Stomach (tissue), 4 donors: ENCODE measurements around the gene RAI1.
A peak's percentile ranks its signal among the peaks of the same experiment; 100 is the strongest.

ENCODE experiments used
- CTCF ChIP-seq, 7 experiments: fragments of 450-650 bp in 4 of 7; fragments of 200-600 bp in 3 of 7; sonication (generic) in 3 of 7; IDR thresholded peaks; one replicate each; pipeline ENCODE4 v1.5.1; 2016 to 2019; ENCODE audit warnings: antibody characterized with exemption in 7 of 7, control low read depth in 2 of 7, mild to moderate bottlenecking in 1 of 7
- EP300 ChIP-seq: sonication (generic); formaldehyde crosslinking; IDR thresholded peaks from one replicate; pipeline ENCODE4 v1.6.1; 2017; ENCODE audit warnings: antibody characterized with exemption
- POLR2A ChIP-seq, 4 donors: fragments of 450-650 bp; IDR thresholded peaks; one replicate each; pipeline ENCODE4 v1.6.1; 2016; ENCODE audit warnings: antibody characterized with exemption in 4 of 4, control low read depth in 2 of 4, mild to moderate bottlenecking in 1 of 4, moderate library complexity in 1 of 4
- POLR2AphosphoS5 ChIP-seq, 3 donors: sonication (generic); formaldehyde crosslinking; IDR thresholded peaks; one replicate each; pipeline ENCODE4 v1.6.1; 2016; ENCODE audit warnings: antibody characterized with exemption in 3 of 3

- peak in 6 of 7 experiments; percentile 10 to 95 (median 90) for TF ChIP-seq CTCF (IDR thresholded peaks at IDR 0.05)
- TF ChIP-seq POLR2A (IDR thresholded peaks at IDR 0.05): no peak
- TF ChIP-seq POLR2AphosphoS5 (IDR thresholded peaks at IDR 0.05): peak in 1 of 3 donors; percentile 25
- no peak for TF ChIP-seq EP300
Measured at GRCh38 chr17:17641621-17642409, 39.4 kb upstream of the RAI1 start.
